Neural crest cell (in vitro differentiated cells): ENCODE measurements around the gene FAT1. TPM values are rescaled to one million over a fixed set of nuclear protein-coding genes. Genes with fewer than 3 reads are reported as not detected.

ENCODE experiments used
- DNase-seq: peaks from one replicate; pipeline ENCODE4 v3.0.0; 2021; ENCODE audit warnings: low read depth, mixed read lengths, low spot score
- H3K27ac Mint-ChIP-seq: one replicate; pipeline ENCODE4 v1.8.0; 2021; ENCODE audit warnings: mild to moderate bottlenecking, mixed read lengths; ENCODE audit not compliant: unreplicated experiment
- H3K27me3 Mint-ChIP-seq: 2 replicates; pipeline ENCODE4 v1.8.0; 2021; ENCODE audit warnings: low read depth, mild to moderate bottlenecking, mixed read lengths
- H3K36me3 Mint-ChIP-seq: 2 replicates; pipeline ENCODE4 v1.8.0; 2021; ENCODE audit warnings: low read depth, mild to moderate bottlenecking, mixed read lengths
- H3K4me1 Mint-ChIP-seq: 2 replicates; pipeline ENCODE4 v1.8.0; 2021; ENCODE audit warnings: mixed read lengths
- H3K4me3 Mint-ChIP-seq: one replicate; pipeline ENCODE4 v1.8.0; 2021; ENCODE audit warnings: mild to moderate bottlenecking, mixed read lengths
- H3K9me3 Mint-ChIP-seq: 2 replicates; pipeline ENCODE4 v1.8.0; 2021; ENCODE audit warnings: mixed read lengths
- long read RNA-seq: library from polyadenylated mRNA; unstranded; transcript quantifications from one replicate; pipeline ENCODE4 v2.0.0, GENCODE V29; 2020
- total RNA-seq: library from RNA; stranded (reverse); gene quantifications from 2 replicates; pipeline ENCODE4 v1.2.1, GENCODE V29; 2021
- TF ChIP-seq, protein P1 (sequence below): fragments of 200-600 bp; sonication (generic); conservative IDR thresholded peaks from 2 replicates; pipeline ENCODE4 v1.5.0; 2021; ENCODE audit warnings: antibody characterized with exemption, mild to moderate bottlenecking

Gene FAT1, protein sequence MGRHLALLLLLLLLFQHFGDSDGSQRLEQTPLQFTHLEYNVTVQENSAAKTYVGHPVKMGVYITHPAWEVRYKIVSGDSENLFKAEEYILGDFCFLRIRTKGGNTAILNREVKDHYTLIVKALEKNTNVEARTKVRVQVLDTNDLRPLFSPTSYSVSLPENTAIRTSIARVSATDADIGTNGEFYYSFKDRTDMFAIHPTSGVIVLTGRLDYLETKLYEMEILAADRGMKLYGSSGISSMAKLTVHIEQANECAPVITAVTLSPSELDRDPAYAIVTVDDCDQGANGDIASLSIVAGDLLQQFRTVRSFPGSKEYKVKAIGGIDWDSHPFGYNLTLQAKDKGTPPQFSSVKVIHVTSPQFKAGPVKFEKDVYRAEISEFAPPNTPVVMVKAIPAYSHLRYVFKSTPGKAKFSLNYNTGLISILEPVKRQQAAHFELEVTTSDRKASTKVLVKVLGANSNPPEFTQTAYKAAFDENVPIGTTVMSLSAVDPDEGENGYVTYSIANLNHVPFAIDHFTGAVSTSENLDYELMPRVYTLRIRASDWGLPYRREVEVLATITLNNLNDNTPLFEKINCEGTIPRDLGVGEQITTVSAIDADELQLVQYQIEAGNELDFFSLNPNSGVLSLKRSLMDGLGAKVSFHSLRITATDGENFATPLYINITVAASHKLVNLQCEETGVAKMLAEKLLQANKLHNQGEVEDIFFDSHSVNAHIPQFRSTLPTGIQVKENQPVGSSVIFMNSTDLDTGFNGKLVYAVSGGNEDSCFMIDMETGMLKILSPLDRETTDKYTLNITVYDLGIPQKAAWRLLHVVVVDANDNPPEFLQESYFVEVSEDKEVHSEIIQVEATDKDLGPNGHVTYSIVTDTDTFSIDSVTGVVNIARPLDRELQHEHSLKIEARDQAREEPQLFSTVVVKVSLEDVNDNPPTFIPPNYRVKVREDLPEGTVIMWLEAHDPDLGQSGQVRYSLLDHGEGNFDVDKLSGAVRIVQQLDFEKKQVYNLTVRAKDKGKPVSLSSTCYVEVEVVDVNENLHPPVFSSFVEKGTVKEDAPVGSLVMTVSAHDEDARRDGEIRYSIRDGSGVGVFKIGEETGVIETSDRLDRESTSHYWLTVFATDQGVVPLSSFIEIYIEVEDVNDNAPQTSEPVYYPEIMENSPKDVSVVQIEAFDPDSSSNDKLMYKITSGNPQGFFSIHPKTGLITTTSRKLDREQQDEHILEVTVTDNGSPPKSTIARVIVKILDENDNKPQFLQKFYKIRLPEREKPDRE (N-terminal part only)
- 127 and 130 TPM in 2 replicates for total RNA-seq
- long read RNA-seq, partial matches to known transcripts: 5 of 9 reads
- long read RNA-seq, other reads (novel, unspliced or antisense): 2 of 9 reads

DNA sequence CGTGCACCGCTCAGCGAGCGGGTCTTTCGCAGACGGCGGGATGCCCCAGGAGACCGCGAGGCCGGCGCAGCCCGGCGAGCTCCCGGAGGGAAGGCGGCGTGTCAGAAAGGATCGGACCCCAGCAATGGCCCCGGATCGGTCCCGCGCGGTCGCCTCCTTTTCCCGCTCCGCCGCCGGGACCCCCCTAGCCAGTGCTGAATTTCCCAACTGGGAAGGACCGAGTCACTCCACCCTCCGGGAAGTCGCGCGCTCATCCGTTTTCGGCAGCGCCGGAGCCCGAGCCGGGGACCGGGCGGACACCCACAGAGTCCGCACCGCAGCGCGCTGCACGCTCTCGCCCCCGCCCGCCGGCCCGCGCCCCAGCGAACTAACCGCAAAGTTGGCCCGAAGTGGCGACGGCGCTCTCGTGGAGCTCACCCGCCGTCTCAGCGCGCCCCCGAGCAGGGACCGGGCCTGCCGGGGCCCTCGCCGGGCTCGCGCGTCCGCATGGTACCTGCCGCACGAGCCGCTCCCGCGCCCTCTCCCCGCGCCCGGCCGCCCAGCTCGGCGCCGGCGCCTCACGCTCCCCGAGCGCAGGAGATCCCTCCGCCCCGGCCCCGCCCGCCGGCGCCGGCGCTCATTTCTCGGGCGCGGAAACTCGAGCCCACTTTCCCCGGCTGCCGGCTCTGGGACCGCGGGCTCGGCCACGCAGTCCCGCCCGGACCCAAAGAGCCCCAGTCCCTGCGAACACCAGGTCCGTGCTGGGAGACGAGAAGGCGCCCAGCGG, at the start of gene FAT1:
FAT1 (minus strand) TSS at position 565 of the 766 bp plus-strand sequence. CDS start 14,029 bp downstream, outside the sequence.
- peak within 1 kb of the TSS; percentile 96 for H3K27ac Mint-ChIP-seq
- peaks cover 24% of the 10 kb centered on the region for H3K27me3 Mint-ChIP-seq
- peak within 1 kb of the TSS; percentile 100 for H3K4me3 Mint-ChIP-seq
- DNase-seq: peak; percentile 66
- H3K4me1 Mint-ChIP-seq: peaks cover 39% of the 10 kb centered on the region
- H3K9me3 Mint-ChIP-seq: no peaks in the 10 kb centered on the region
- peaks cover 7% of the 10 kb centered on the region for H3K36me3 Mint-ChIP-seq
- TF ChIP-seq, protein P1, sequence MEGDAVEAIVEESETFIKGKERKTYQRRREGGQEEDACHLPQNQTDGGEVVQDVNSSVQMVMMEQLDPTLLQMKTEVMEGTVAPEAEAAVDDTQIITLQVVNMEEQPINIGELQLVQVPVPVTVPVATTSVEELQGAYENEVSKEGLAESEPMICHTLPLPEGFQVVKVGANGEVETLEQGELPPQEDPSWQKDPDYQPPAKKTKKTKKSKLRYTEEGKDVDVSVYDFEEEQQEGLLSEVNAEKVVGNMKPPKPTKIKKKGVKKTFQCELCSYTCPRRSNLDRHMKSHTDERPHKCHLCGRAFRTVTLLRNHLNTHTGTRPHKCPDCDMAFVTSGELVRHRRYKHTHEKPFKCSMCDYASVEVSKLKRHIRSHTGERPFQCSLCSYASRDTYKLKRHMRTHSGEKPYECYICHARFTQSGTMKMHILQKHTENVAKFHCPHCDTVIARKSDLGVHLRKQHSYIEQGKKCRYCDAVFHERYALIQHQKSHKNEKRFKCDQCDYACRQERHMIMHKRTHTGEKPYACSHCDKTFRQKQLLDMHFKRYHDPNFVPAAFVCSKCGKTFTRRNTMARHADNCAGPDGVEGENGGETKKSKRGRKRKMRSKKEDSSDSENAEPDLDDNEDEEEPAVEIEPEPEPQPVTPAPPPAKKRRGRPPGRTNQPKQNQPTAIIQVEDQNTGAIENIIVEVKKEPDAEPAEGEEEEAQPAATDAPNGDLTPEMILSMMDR: no peak

DNA sequence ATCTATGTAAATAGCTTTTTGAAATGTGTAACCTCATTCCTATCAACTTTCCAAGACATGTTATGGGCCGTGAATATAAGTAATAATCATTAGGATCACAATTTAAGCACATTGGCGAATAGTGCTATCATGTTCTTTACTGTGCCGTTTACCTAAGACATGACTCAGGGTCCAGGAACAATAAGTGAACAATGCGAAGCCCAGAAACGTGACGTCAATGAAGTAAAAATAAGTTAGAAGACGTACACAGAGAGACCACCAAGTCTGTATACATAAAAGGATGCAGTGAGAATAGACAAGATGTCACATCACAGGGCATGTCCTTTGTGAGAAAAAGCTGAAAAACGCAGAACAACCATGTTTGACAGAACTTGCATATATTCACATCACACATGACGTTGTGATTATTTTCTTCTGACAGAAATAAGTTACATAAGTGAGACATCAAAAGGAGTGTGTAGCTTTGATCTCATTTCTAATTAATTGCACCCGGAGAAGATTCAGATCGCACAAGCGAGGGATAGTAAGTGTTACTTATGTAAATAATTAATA, 49.4 kb upstream of the FAT1 start:
- TF ChIP-seq, protein P1: no peak
- no peak for DNase-seq
- Mint-ChIP-seq H3K9me3 (no peaks in the 10 kb centered on the region), H3K36me3 (no peaks in the 10 kb centered on the region), H3K4me3 (no peak overlapping the region), H3K27me3 (peaks cover 11% of the 10 kb centered on the region), H3K27ac (no peak overlapping the region), H3K4me1 (no peaks in the 10 kb centered on the region)

- H3K27me3 Mint-ChIP-seq: peaks cover 11% of the 10 kb centered on the region
- no peaks in the 10 kb centered on the region for H3K4me1 Mint-ChIP-seq
- no peak for DNase-seq
- H3K36me3 Mint-ChIP-seq: no peaks in the 10 kb centered on the region
- no peaks in the 10 kb centered on the region for H3K9me3 Mint-ChIP-seq
- TF ChIP-seq, protein P1: no peak
- H3K4me3 Mint-ChIP-seq: no peak overlapping the region
- H3K27ac Mint-ChIP-seq: no peak overlapping the region
Observed at GRCh38 chr4:186771624-186772023, 48.0 kb upstream of the FAT1 start.

DNA sequence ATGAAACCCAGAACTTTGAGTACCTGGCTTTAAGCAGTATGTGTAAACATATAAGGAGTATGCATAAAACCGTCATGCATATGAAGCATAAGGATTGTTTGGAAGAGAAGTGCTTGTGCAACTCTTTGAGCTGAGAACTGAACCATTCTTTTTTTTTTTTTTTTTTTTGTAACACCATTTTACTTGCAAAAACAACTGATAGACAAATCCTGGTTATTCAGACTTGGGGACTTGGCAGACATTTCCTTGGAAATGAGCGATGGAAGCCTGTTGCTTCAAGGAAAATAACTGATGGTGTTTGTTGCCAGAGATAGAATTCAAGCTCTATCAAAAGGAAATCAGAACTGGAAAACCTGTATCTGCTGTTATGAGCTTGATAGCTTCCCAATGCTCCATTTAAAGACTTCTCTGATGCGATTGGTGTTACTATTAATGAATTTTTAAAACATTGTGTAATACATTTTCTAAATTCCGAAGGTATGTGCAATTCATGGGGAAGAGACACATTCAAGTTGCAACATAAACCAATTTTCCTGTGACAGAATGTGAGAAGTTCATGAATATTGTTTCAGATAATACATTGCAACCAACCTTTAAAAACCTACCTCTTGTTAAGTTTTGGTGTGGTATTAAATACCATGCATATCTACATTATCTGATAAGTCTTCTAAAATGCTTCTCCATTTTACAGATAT, 47.0 kb upstream of the FAT1 start:
- Mint-ChIP-seq H3K4me1 (peaks cover 6% of the 10 kb centered on the region), H3K36me3 (no peaks in the 10 kb centered on the region), H3K9me3 (no peaks in the 10 kb centered on the region), H3K27me3 (peaks cover 8% of the 10 kb centered on the region), H3K4me3 (no peak overlapping the region), H3K27ac (no peak overlapping the region)
- no peak for DNase-seq
- TF ChIP-seq, protein P1: no peak
